GM18870 (cell line): Measurements from ENCODE around the gene NR6A1.

Experiments
- ATAC-seq: cut with Tn5 transposase; IDR thresholded peaks from one replicate; pipeline ENCODE4 v1.9.1; 2021; ENCODE audit warnings: moderate library complexity; ENCODE audit not compliant: unreplicated experiment

The NR6A1 gene

DNA sequence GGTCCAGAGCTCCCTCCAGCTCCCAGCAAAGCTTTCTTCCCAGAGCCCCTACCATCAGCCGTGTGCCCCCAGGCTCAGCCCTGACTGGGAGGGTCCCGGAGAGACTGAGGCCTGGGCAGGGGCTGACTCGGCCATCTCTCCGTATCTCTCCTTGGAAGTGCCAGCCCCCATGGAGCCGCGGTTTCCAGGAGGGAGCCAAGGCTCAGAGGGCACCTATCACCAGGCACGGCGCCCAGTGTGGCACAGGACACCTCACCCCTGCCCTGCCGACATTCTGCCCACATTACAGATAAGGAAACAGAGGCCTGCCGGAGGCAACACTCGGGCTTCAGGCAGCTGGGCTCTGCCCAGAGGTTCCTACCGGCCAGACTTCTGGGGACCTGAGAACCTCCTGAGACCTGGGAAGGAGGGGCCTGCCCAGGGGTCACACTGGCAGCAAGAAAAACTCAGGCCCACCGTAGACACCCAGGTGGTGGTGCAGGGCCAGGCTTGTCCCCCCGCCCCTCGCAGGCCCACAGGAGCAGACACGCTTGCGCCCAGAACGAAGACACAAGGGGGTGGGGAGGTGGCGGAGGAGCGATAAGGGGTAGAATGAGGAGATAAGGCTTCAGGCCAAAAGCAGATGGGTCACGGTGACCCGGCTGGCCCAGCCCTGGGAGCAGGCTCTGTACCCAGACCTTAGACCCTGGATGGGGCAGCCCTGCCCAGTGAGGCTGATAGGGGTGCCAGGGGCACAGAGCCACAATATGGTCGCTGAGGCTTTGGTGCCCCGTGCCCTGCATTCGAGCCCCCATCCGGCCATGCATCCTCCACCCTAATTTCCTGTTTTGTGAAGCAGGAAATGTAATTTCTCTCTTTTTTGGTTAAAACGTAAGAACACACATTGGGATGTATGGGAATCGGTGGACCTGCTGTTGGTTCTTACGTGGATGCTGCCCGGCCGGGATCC, 275.7 kb downstream of the NR6A1 start:
- ATAC-seq, result no peak

DNA sequence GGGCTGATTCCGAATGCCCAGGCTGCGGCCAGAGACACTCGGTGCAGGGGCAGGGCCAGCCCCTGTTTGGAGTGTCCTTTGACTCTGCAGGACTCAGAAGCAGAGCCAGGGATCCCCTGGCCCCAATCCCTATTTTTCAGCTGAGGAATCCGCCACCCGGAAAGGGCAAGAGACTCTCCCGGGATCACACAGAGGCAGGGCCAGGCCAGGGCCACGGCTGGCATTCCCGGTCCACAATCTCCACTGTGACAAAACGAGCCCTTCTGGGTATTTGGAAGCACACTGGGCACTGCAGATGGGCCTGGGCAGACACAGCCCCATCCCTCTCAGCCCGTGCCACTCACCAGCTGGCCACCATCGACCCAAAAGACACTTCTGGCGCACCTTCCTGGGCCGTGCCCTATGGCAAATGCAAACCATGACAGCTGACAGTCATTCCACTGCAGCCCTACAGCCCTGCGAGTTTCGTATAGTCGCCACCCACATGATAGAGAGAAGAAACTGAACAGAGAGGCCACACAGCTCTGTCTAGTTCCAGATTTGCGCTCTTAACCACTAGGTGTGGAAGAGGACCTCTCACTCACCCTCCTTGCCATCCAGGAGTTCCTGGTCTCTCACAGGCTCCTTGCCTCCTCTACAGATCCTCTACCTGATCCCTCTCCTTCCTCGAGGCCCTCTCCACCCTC, 277.2 kb downstream of the NR6A1 start:
- ATAC-seq, result no peak

DNA sequence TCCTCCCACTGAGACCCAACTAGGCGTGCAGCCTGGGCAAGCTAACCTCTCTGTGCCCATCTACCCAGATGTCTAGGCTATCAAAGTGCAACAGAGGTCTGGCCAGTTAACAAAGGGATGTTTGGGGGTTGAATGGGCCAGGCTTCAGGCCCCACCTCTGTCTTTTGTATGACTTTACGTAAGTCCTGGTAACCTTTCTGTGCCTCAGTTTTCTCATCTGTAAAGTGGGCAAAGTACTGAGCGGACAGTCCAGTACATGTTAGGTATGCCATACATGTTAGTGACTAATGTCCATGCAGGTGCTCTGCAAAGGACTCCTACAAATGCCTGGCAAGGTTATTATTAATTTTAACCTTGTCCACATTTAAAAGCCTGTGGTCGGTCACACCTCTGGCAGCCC, 277.9 kb downstream of the NR6A1 start:
- no peak for ATAC-seq

DNA sequence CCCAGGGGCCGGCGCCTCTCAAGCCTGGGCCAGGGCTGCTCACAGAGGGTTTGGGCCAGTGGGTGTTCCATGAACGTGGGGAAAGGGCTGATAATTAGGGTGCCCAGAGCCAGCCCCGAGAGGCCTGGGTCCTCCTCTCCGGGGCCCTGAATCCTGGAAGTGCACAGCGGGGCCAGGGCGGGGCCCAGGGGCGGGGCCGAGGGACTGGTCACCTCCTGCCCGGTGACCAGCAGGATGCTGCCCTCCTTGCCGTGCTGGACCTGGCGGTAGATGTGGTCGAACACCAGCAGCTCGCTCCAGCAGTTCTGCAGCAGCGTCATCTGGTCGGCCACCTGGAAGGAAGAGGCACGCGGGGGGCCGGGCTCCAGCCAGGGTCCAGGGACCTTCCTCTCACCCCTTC, 278.3 kb downstream of the NR6A1 start:
- ATAC-seq, result no peak

DNA sequence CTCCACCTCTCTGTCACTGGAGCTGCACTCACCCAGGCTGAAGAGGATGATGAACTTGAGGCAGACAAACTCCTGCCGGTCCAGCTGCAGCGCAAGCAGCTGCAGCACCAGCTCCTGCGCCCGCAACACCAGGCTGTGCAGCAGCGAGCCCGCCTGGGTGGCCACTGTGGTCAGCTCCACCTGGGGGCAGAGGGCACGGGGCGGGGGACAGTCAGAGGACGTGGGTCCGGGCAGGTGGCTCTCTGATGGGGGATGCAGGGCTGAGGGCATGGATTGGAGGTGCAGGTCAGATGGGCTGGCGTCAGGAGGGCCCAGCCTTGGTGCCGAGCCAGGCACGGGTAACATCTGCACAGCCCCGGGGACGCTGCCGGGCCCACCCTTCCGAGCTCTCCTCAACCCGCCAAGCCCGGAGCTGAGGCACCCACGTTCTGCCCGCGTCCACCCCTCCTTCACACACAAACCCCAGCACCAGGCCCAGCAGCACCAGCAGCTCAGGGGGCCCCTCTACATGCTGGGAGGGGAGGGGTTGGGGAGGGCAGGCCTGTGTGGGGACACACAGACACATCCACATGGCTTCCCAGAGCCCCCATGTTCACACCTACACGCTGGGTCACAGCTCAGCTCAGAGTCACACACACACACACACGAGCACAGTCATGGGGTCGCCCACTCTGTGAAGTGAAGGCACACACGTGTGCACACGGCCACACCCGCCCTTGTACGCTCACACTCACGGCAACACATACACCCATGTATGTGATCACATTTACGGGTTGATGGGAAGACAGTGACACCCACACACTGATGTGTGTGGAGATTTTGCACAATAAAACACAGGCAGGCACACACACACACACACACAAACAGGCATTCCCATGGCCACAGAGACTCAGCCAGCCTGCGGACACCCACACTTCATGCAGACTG, 279.8 kb downstream of the NR6A1 start:
- no peak for ATAC-seq

DNA sequence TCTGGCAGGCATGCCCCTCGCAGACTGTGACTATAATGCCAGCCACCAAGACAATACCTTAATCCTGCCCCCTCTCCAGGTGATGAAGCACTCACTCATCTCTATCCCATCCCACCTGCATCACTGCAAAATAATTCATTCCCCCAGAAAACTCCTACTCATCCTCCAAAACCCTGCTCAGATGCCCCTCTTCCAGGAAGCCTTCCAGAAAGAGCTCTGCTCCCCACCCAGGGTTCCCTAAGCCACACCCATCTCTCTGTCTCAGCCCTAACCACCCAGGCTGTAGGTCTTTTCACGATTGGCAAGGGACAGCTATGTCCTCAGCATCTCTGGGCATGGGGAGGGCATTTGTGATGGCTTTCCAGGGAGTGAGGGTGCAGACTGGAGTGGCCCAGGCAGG, 281.1 kb downstream of the NR6A1 start:
- ATAC-seq, result no peak

DNA sequence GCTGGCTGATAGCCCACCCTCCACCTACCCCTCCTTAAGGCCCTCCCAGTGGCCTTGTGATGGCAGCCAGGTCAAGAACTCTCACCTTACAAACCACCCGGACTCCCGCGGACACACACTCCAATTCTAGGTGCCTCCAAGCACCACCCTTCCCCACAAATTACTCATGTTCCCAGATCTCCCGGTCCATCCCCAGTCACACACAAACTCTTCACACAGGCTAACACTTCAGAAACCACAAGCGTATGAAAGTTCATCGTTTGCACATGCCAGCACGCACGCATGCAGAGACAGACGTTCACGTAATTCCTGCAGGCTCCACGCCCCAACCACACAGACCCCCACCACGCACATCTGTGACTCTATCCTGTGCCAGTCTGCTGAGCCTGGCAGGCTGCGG, 281.9 kb downstream of the NR6A1 start:
- no peak for ATAC-seq

DNA sequence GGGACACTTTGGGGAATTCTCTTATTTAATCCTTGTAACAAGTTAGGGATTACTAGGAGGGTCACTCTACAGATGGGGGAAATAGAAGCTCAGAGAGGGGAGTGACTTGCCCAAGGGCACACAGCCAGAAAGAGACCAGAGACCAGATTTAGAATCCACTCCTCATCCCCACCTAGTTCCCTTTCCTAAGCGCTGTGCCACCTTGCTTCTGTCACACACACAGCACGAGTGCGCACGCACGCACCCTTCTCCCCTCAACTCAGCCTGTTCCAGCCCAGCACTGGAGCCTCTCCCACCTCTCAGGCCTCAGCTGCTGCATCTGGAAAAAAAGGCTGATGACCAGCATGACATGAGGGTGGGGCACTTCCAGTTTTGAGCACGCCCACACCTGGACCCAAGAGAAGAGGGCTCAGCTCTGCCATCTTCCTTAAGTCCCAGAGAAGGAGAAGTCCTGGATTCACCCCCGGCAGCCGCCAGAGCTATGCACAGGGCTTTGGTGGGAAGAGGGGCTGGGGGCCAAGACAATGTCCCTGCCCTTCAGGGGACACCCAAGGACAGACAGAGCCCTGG, 282.4 kb downstream of the NR6A1 start:
- no peak for ATAC-seq

DNA sequence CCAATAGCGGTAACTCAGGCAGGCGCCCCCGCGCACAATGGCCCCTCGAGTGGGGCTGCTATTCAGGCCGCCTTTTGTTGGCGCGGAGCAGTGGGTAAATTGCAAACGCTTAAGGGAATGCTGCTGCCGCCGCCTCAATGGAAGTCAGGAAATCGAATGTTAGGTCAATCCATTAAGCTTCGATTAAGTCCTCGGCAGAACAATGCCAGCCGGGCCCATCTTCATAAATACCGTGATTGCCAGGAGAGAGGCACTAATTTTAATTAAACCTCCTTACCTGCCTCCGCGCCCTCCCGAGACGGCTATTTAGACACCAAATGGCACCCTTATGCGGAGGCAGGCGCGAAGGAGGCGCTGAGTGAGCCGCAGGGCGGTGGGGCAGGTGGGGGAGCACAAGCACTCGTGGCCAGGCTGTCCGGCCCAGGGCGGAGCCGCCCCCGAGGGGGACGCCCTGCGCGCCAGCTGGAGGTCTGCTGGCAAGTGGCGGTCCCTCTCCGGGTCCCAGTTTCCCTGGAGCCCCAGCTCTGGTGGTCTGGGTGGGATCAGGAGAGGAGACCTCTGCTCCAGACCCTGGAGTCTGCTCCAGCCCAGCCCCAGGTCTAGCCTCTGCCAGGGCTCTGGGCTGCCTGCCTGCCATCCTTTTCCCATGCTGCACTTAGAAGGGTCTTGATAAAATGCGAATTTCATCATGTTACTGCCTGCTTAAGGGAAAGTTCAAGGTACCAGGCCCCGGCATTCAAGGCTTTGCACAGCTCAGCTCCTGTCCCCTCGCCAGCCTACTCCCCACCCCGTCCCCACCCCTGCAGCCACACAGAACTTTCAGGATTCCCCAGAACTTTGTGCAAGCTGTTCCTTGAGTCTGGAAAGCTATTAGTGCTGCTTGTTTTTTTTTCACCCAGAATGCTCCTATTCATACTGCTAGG, 283.6 kb downstream of the NR6A1 start:
- ATAC-seq, result no peak

DNA sequence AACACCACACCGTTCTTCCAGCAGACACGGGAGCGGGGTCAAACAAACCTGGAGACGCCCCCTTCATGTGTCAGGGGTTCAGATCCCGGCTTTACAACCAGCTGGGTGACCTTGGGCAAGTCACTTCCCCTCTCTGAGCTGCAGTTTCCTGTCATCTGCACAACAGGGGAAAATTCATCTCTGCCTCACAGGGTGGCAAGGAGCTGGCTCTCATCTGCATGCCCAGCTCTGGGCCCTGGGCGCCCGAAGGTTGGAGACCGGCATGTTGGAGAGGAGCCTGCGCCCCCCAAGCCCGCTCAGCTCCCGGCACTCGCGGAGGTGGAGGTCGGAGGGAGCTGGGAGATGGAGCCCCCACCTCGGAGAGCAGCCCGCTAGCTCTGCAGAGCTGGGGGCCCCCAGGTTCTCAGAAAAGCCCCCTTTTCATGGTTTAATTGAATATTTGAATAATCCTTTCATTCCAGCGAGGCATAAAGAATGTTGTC, 284.3 kb downstream of the NR6A1 start:
- ATAC-seq, result no peak

DNA sequence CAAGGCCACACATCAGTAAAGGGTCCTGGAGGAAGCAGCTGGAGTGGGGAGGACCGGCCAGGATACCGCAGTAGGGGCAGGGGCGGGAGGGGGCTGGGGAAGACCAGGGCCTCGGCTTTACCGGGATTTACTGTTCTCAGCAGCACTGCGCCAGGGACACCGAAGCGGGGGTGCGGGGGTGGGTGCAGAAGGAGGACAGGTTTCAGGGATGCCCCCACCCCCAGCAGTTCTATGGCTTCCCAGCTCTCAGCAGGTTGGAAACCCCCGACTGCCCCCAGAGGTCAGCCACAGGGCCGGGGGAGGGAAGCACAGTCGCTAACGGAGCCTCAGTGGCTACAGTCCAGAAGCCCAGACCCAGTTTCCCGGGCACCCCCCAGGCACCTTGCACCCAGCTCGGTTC, 285.2 kb downstream of the NR6A1 start:
- no peak for ATAC-seq

DNA sequence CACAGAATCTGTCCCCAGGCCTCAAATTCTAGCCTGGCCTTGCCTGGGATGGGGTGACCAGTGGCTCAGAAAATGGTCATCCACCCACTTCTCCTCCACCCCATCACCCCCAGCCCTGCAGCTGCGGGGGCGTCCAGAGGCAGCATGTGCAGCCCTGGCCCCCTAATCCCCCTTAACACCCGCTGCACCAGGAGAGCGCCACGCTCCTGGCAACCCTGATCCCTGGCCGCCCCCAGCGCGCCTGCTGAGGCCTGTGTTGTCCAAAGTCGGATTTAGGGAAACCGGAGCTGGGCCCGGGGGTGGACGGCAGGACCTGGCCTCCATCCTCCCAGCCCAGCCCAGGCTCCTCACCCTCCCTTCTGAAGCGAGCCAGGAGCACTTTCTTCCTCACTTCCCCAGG, 285.9 kb downstream of the NR6A1 start:
- ATAC-seq, result no peak

DNA sequence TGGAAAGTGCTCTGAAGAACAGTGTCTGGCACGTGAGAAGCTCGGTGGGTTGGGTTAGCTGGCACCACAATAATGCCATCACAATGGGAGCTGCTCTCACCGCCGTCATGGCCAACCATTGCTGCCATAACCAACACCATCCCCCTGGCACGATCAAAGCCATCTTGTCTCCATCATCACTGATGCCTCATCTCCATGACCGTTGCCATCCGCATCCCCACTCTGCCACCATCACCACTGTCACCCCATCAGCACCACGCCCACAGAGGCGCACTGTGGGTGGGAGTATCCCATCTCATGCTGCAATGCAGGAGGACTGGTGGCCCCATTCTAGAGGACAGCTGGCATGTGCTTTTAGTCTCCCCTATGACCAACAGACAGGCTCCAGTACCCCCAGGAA, 287.6 kb downstream of the NR6A1 start:
- no peak for ATAC-seq

DNA sequence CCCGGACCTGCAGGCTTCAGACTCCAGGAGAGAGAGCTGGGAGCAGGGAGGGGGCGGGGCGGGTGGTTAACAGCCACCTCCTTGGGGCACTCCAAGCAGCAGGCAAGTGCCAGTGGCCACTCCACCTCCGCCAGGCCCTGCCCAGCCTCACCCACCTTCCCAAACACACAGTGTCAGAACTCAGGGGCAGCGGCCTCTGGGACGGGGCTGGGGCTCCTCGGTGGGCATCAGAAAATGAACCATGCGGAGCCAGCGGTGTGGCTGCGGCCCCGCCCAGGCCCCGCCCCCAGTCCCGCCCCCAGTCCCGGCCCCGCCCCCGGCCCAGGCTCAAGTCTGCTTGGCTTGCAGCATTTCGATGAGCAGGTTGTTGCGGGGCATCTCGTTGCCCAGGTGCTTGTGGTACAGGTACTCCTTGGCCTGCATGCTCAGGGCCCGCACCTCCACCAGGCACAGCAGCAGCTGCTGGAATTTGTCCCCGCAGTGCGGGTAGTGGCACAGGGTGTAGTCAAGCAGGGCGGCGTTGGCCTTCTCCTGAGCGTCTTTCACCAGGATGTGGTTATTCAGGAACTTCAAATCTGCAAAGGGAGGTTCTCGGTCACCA, 288.6 kb downstream of the NR6A1 start:
- ATAC-seq, result no peak

DNA sequence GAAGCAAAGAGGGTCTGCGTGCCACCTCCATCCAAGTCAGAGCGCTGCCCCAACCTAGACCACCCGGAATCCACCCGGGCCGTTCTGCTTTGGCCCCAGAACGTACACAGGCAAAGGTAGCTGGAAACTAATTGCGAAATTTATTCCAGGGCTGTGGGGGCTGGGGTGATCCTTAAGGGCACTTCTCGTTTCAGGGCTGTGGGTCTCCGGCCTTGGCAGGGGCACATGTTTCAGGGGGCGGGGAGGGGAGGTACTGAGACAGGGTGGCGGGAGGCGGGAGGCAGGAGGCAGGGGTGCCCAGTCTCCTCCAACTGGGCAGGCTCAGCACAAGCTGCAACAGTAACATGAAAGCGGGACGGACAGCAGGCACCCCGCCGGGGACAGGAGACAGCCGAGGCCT, 290.0 kb downstream of the NR6A1 start:
- no peak for ATAC-seq

DNA sequence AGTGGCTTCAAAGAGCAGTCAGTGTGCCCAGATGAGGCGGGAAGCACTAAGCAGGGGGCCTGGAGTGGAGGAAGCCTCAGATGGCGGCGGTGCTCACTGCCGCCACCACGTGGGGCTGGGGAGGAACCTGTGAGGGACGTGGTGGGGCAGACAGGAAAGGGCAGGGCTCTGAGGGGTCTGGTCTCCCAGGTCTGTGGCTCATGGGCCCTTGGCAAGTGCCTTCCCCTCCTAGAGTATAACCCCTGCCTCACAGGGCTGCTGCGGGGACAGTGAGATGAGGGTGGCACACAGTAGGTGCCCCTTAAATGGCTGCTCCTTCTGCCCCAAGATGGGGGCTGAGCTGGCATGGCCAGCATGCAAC, 290.5 kb downstream of the NR6A1 start:
- ATAC-seq, result no peak

DNA sequence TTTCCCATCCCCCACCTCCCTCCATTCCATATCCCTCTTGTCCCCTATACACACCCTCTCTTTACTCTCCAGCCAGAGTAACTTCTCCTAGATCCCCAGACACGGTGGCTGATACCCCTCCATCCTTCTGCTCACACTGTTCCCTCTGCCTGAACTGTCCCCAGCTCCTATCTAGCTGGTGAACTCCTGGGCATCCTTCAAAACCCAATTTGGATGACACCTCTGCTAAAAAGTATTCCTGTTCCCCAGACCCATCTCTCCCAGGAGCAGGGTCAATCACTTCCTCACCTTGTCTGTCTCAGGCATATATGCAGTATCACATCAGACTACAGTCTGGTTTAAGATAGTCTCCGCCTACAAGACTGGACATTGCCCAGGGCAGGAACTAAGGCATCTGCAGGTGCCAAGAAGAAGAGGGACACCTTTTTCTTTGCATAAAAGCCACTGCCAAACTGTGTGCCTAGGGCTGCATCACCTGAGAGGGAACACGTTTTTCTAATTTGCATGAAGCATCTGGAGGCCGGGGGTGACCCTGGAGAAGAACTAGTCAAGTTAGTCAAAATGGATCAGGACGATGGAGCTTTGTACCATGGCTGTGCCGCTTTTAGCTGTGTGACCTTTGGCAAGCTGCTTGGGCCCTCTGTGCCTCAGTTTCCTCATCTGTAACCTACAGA, 291.0 kb downstream of the NR6A1 start:
- ATAC-seq, result no peak

DNA sequence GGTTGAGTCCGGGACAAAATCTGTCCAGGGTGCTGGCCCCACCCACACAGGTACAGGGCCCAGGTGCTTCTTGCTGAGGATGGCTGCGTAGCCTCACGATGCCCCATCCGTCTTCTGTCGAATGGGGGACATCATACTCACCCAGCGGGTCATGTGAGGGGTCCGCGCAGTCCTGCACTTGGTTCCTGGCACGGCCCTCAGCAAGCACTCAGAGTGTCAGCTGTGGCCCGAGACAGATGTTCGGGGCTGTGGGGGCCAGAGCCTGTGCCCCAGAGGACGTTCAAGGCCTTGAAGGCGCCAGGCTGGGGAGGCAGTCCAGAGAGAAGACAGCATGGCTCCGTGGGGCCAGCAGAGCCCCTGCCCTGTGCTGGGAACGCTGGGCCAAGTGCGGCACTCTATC, 291.7 kb downstream of the NR6A1 start:
- ATAC-seq, result no peak

DNA sequence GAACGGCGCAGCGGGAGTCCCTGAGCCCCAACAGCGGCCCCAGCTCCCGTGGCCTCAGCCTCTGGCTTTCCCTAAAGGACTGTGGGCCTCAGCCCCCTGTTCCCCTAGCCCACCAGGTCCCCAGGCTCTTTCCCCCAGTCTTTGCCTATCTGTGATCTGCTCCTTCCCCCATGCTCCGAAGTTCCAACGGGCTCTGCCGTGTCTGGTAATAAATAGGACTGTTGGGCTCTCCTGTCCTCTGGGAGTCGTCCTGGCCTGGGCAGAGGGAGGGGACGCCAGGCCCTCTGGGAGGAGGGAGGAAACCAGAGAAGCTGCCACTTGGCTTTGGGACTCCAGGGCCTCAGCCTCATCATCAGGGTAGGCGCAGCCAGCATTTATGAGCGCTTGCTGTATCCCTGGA, 292.8 kb downstream of the NR6A1 start:
- ATAC-seq, result no peak
